SK-N-SH treated with all-trans-retinoic acid at 6 μM for 48 hours (cell line): ENCODE measurements around the gene KSR2.
A peak's percentile ranks its signal among the peaks of the same experiment; 100 is the strongest.

Experiments used
- ATAC-seq: fragments of 200-7000 bp; cut with Tn5 transposase; 3 replicates; pipeline ENCODE4 v1.9.1; 2020; ENCODE audit warnings: mild to moderate bottlenecking, moderate library complexity
- ARNTL ChIP-seq: fragments of 450-650 bp; formaldehyde crosslinking; IDR thresholded peaks from 2 replicates; pipeline ENCODE4 v1.5.0; 2020; ENCODE audit warnings: low read depth, mild to moderate bottlenecking, moderate library complexity, borderline replicate concordance
- BACH2 ChIP-seq: fragments of 250-450 bp; sonication (Bioruptor Pico); IDR thresholded peaks from 2 replicates; pipeline ENCODE4 v1.9.0; 2021; ENCODE audit warnings: mild to moderate bottlenecking, borderline replicate concordance
- CSDC2 ChIP-seq: fragments of 250-450 bp; sonication (Bioruptor Pico); IDR thresholded peaks from 2 replicates; pipeline ENCODE4 v1.5.0; 2020; ENCODE audit warnings: mild to moderate bottlenecking, moderate library complexity
- ESRRG ChIP-seq: fragments of 250-450 bp; sonication (Bioruptor Pico); IDR thresholded peaks from 2 replicates; pipeline ENCODE4 v1.6.1; 2021; ENCODE audit warnings: mild to moderate bottlenecking
- GLIS3 ChIP-seq: fragments of 250-450 bp; sonication (Bioruptor Pico); IDR thresholded peaks from 2 replicates; pipeline ENCODE4 v1.5.0; 2020; ENCODE audit warnings: mild to moderate bottlenecking, moderate library complexity
- ISL1 ChIP-seq: fragments of 250-450 bp; sonication (Bioruptor Pico); IDR thresholded peaks from 2 replicates; pipeline ENCODE4 v2.1.2; 2022; ENCODE audit warnings: mild to moderate bottlenecking, moderate library complexity
- OSR1 ChIP-seq: fragments of 250-450 bp; sonication (Bioruptor Pico); IDR thresholded peaks from 2 replicates; pipeline ENCODE4 v1.8.0; 2022; ENCODE audit warnings: moderate library complexity, mild to moderate bottlenecking, inconsistent platforms
- PPARA ChIP-seq: fragments of 250-450 bp; sonication (Bioruptor Pico); IDR thresholded peaks from 2 replicates; pipeline ENCODE4 v1.5.0; 2020; ENCODE audit warnings: mild to moderate bottlenecking, borderline replicate concordance
- RARB ChIP-seq: fragments of 250-450 bp; sonication (Bioruptor Pico); IDR thresholded peaks from 2 replicates; pipeline ENCODE4 v1.8.0; 2021; ENCODE audit warnings: mild to moderate bottlenecking, moderate library complexity
- TOX ChIP-seq: fragments of 250-450 bp; sonication (Bioruptor Pico); IDR thresholded peaks from 2 replicates; pipeline ENCODE4 v1.8.0; 2021; ENCODE audit warnings: mild to moderate bottlenecking, moderate library complexity, borderline replicate concordance
- ZC3H10 ChIP-seq: fragments of 250-450 bp; sonication (Bioruptor Pico); IDR thresholded peaks from 2 replicates; pipeline ENCODE4 v1.5.1; 2021; ENCODE audit warnings: mild to moderate bottlenecking, moderate library complexity
- ZFP3 ChIP-seq: fragments of 250-450 bp; sonication (Bioruptor Pico); IDR thresholded peaks from 2 replicates; pipeline ENCODE4 v1.5.0; 2020; ENCODE audit warnings: mild to moderate bottlenecking, moderate library complexity
- ZFP30 ChIP-seq: fragments of 450-650 bp; formaldehyde crosslinking; IDR thresholded peaks from 2 replicates; pipeline ENCODE4 v1.5.0; 2022; ENCODE audit warnings: mild to moderate bottlenecking, moderate library complexity
- ZNF565 ChIP-seq: fragments of 450-650 bp; formaldehyde crosslinking; conservative IDR thresholded peaks from 2 replicates; pipeline ENCODE4 v1.5.0; 2020; ENCODE audit warnings: low read depth, mild to moderate bottlenecking, moderate library complexity
- ZNF70 ChIP-seq: fragments of 450-650 bp; formaldehyde crosslinking; IDR thresholded peaks from 2 replicates; pipeline ENCODE4 v1.5.0; 2020; ENCODE audit warnings: mild to moderate bottlenecking, moderate library complexity
- ZNF8 ChIP-seq: fragments of 450-650 bp; formaldehyde crosslinking; IDR thresholded peaks from 2 replicates; pipeline ENCODE4 v1.5.0; 2020; ENCODE audit warnings: mild to moderate bottlenecking, moderate library complexity
- TF ChIP-seq, protein P1 (sequence below): fragments of 250-450 bp; sonication (Bioruptor Pico); IDR thresholded peaks from 2 replicates; pipeline ENCODE4 v1.5.0; 2020; ENCODE audit warnings: mild to moderate bottlenecking, moderate library complexity
- TF ChIP-seq, protein P2 (sequence below): fragments of 250-450 bp; sonication (Bioruptor Pico); IDR thresholded peaks from 2 replicates; pipeline ENCODE4 v1.5.1; 2020; ENCODE audit warnings: low read depth, mild to moderate bottlenecking, moderate library complexity
- TF ChIP-seq, protein P3 (sequence below): fragments of 250-450 bp; sonication (Bioruptor Pico); IDR thresholded peaks from 2 replicates; pipeline ENCODE4 v1.8.0; 2020; ENCODE audit warnings: mild to moderate bottlenecking, moderate library complexity, borderline replicate concordance
- TF ChIP-seq, protein P4 (sequence below): fragments of 250-450 bp; sonication (Bioruptor Pico); IDR thresholded peaks from 2 replicates; pipeline ENCODE4 v1.5.1; 2021; ENCODE audit warnings: mild to moderate bottlenecking, moderate library complexity

Gene KSR2

DNA sequence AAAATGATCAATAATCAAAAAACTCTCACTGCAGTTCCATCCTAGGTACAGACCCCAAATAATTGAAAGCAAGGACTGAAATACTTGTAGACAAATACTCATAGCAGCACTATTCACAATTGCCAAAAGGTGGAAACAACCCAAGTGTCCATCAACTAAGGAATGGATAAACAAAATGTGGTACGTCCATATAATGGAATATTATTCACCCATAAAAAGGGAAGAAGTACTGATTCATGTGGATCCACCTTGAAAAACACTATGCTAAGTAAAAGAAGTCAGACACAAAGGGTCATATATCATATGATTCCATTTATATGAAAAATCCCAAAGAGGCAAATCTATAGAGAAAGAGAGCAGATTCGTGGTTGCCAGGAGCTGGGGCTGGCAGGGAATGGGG lies 202.8 kb downstream of the KSR2 start:
- no peak for ATAC-seq
- TF ChIP-seq ZNF8 (CRISPR knock-in tag): peak; percentile 97
- no peak for TF ChIP-seq ISL1 (CRISPR knock-in tag)
- no peak for TF ChIP-seq BACH2 (CRISPR knock-in tag)
- TF ChIP-seq ZNF70 (CRISPR knock-in tag): no peak
- TF ChIP-seq, all 23 proteins: peak for 1

DNA sequence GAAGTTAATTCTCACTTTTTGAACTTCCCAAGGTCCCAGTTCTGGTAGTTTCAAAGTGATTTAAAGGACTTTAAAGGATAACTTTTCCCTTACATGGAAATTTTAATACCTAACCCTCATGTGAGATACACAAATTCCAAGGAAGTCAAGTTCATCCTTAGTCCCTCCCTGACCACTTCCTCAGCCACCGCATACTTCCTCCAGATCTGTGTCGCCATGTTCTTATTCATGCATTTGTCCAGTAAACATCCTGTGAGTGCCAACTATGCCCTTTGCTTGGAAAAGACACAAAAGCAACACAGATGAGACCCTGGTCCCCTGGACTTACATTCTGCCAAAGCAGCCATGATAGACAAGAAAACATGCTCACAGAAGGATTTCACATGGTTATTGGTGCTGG lies 206.6 kb downstream of the KSR2 start:
- TF ChIP-seq, protein P1, sequence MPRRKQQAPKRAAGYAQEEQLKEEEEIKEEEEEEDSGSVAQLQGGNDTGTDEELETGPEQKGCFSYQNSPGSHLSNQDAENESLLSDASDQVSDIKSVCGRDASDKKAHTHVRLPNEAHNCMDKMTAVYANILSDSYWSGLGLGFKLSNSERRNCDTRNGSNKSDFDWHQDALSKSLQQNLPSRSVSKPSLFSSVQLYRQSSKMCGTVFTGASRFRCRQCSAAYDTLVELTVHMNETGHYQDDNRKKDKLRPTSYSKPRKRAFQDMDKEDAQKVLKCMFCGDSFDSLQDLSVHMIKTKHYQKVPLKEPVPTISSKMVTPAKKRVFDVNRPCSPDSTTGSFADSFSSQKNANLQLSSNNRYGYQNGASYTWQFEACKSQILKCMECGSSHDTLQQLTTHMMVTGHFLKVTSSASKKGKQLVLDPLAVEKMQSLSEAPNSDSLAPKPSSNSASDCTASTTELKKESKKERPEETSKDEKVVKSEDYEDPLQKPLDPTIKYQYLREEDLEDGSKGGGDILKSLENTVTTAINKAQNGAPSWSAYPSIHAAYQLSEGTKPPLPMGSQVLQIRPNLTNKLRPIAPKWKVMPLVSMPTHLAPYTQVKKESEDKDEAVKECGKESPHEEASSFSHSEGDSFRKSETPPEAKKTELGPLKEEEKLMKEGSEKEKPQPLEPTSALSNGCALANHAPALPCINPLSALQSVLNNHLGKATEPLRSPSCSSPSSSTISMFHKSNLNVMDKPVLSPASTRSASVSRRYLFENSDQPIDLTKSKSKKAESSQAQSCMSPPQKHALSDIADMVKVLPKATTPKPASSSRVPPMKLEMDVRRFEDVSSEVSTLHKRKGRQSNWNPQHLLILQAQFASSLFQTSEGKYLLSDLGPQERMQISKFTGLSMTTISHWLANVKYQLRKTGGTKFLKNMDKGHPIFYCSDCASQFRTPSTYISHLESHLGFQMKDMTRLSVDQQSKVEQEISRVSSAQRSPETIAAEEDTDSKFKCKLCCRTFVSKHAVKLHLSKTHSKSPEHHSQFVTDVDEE (CRISPR knock-in tag): no peak
- TF ChIP-seq OSR1 (no peak), GLIS3 (CRISPR knock-in tag) (no peak), TOX (CRISPR knock-in tag) (no peak), CSDC2 (CRISPR knock-in tag) (no peak), ZNF565 (CRISPR knock-in tag) (no peak), RARB (CRISPR knock-in tag) (no peak), ARNTL (CRISPR knock-in tag) (no peak), ZFP30 (CRISPR knock-in tag) (no peak), PPARA (CRISPR knock-in tag) (no peak), BACH2 (CRISPR knock-in tag) (no peak), ISL1 (CRISPR knock-in tag) (no peak)
- TF ChIP-seq, protein P2, sequence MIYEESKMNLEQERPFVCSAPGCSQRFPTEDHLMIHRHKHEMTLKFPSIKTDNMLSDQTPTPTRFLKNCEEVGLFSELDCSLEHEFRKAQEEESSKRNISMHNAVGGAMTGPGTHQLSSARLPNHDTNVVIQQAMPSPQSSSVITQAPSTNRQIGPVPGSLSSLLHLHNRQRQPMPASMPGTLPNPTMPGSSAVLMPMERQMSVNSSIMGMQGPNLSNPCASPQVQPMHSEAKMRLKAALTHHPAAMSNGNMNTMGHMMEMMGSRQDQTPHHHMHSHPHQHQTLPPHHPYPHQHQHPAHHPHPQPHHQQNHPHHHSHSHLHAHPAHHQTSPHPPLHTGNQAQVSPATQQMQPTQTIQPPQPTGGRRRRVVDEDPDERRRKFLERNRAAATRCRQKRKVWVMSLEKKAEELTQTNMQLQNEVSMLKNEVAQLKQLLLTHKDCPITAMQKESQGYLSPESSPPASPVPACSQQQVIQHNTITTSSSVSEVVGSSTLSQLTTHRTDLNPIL (CRISPR knock-in tag): no peak
- TF ChIP-seq, protein P3, sequence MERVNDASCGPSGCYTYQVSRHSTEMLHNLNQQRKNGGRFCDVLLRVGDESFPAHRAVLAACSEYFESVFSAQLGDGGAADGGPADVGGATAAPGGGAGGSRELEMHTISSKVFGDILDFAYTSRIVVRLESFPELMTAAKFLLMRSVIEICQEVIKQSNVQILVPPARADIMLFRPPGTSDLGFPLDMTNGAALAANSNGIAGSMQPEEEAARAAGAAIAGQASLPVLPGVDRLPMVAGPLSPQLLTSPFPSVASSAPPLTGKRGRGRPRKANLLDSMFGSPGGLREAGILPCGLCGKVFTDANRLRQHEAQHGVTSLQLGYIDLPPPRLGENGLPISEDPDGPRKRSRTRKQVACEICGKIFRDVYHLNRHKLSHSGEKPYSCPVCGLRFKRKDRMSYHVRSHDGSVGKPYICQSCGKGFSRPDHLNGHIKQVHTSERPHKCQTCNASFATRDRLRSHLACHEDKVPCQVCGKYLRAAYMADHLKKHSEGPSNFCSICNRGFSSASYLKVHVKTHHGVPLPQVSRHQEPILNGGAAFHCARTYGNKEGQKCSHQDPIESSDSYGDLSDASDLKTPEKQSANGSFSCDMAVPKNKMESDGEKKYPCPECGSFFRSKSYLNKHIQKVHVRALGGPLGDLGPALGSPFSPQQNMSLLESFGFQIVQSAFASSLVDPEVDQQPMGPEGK (CRISPR knock-in tag): no peak
- no peak for ATAC-seq

DNA sequence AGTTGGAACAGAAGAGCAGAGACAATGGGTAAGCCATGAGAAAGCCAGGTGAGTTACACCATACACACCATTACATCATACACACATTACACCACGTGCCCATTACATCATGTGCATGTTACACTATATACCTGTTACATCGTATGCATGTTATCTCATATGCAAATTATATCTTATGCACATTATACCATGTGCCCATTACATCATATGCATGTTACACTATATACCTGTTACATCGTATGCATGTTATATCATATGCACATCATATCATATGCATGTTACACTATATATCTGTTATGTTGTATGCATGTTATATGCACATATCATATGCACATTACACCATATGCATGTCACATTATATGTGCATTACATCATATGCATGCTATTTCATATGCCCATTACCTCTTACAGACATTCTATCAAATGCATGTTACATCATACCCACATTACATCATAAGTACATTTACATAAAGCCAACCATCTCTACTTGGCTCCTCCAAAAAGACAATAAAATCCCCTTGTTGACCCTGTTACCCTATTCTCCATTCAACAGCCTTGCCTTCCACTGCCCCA lies 207.2 kb downstream of the KSR2 start:
- TF ChIP-seq ZFP30 (CRISPR knock-in tag): no peak
- TF ChIP-seq, protein P2 (CRISPR knock-in tag): no peak
- TF ChIP-seq, protein P4, sequence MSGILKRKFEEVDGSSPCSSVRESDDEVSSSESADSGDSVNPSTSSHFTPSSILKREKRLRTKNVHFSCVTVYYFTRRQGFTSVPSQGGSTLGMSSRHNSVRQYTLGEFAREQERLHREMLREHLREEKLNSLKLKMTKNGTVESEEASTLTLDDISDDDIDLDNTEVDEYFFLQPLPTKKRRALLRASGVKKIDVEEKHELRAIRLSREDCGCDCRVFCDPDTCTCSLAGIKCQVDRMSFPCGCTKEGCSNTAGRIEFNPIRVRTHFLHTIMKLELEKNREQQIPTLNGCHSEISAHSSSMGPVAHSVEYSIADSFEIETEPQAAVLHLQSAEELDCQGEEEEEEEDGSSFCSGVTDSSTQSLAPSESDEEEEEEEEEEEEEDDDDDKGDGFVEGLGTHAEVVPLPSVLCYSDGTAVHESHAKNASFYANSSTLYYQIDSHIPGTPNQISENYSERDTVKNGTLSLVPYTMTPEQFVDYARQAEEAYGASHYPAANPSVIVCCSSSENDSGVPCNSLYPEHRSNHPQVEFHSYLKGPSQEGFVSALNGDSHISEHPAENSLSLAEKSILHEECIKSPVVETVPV (CRISPR knock-in tag): no peak
- no peak for TF ChIP-seq ZNF565 (CRISPR knock-in tag)
- no peak for TF ChIP-seq GLIS3 (CRISPR knock-in tag)
- no peak for TF ChIP-seq ARNTL (CRISPR knock-in tag)
- no peak for TF ChIP-seq PPARA (CRISPR knock-in tag)
- no peak for TF ChIP-seq RARB (CRISPR knock-in tag)
- TF ChIP-seq ZFP3 (CRISPR knock-in tag): no peak
- TF ChIP-seq ESRRG (CRISPR knock-in tag): no peak
- no peak for TF ChIP-seq ZC3H10 (CRISPR knock-in tag)
- TF ChIP-seq ZNF8 (CRISPR knock-in tag): no peak
- no peak for TF ChIP-seq TOX (CRISPR knock-in tag)
- ATAC-seq: no peak
